ENCODE measurements around the gene PALM. TPM values are rescaled to one million over a fixed set of nuclear protein-coding genes. Genes with fewer than 3 reads are reported as not detected.
"Not testable (repeated sequence)": the region's sequence is repeated elsewhere in the genome, so short reads cannot be mapped to it uniquely, and the experiment has no call there.

Gene PALM
- total RNA-seq, 1 donor from 2014 or later = not detected

DNA sequence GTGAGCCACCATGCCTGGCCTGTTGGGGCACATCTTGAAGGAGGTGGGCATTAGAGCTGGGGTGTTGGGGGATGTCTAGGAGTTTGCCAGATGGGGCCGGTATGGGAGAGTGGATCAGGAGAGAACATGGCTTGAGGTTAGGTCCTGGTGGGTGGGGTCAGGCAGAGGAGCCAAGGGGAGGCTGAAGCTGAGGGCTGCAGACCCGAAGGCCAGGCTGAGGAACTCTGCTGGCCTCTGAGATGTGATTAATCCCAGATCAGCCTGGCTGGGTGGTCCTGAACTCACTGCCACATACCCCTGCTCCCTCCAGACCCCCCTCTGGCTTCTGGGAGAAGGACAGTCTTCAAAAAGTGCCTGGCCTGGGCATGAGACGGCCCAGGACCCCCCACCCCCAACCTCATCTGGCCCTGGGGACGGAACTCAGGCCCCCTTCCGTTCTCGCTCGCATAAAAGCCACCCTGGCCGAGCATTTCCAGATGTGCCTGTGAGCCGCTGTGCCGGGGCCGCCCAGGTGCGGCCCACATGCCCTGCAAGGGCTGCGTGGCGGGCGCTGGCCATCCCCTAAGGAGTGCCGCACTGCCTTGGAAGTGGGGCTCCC is 29.8 kb upstream of the PALM start:
- intact Hi-C loops (cut with micrococcal nuclease) = no loop called here

DNA sequence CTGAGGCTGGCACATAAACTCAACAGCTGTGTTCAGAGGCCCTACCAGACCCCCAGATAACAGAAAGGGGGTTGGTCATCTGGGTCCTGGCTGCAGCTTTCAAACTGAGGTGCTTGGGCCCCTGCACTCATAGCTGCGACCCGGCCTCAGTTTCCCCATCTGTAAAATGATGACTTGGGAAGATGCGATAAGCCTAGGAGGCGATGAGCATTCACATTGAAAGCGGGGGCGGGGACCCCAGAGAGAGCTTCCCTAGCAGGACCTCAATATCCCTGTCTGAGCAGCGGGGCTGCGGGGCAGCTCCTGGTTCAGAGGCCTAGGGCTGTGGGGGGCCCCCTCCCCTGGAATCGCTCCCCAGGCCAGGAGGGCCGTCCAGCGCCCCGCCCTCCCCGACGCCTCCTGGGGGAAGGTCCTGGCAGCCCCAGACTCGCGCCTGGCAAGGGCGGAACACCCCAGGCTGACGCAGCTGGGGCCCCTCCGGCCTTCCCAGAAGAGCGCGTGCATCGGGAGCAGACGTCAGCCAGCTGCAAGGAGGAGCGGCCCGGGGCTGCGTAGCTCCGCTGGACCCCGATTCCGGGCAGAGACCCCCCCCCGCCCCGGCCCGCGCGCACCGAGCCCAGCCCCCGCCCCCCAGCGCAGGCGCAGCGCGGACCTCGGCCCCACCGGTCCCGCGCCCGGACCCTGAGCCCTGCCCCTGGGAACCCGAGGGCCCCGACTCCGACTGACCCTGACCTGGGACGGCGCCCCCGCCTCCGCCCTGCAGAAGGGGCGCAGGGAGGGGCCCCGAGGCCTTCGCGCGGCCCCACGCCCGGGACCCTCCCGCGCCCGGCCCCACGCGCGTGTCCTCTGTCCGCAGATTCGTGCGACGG is 29.1 kb upstream of the PALM start:
- intact Hi-C loops (cut with micrococcal nuclease) = loop anchor here (1.0 to 2.0 kb wide), 16 partner anchors 16 to 973 kb away; partner anchors contain the start of genes BSG, DAZAP1, FGF22 and HCN2

DNA sequence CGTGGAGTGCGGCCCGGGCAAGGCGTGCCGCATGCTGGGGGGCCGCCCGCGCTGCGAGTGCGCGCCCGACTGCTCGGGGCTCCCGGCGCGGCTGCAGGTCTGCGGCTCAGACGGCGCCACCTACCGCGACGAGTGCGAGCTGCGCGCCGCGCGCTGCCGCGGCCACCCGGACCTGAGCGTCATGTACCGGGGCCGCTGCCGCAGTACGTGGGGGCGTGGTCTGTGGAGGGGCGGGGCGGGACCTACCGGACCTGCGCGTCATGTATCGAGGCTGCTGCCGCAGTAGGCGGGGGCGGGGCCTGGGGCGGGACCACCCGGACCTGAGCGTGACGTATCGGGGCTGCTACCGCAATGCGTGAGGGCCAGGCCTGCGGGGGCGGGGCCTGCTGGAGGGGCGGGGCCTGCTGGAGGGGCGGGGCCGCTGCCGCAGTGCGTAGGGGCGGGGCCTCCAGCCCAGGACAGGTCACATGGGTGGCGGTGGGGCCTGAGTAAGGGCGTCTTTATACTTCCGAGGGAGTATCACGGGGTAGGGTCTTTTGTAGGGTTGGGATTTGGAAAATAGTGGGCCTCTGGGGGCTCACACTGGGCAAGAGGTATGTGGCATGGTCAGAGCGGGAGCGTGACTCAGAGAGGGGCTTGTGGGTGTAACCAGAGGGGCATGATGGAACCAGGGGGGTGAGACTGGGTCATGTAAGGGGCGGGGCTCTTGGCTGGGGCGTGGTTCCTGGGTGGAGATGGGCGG is 28.3 kb upstream of the PALM start:
- intact Hi-C loops (cut with micrococcal nuclease) = loop anchor here (1.0 to 2.0 kb wide), 16 partner anchors 17 to 972 kb away; partner anchors contain the start of genes BSG, DAZAP1, FGF22 and HCN2

DNA sequence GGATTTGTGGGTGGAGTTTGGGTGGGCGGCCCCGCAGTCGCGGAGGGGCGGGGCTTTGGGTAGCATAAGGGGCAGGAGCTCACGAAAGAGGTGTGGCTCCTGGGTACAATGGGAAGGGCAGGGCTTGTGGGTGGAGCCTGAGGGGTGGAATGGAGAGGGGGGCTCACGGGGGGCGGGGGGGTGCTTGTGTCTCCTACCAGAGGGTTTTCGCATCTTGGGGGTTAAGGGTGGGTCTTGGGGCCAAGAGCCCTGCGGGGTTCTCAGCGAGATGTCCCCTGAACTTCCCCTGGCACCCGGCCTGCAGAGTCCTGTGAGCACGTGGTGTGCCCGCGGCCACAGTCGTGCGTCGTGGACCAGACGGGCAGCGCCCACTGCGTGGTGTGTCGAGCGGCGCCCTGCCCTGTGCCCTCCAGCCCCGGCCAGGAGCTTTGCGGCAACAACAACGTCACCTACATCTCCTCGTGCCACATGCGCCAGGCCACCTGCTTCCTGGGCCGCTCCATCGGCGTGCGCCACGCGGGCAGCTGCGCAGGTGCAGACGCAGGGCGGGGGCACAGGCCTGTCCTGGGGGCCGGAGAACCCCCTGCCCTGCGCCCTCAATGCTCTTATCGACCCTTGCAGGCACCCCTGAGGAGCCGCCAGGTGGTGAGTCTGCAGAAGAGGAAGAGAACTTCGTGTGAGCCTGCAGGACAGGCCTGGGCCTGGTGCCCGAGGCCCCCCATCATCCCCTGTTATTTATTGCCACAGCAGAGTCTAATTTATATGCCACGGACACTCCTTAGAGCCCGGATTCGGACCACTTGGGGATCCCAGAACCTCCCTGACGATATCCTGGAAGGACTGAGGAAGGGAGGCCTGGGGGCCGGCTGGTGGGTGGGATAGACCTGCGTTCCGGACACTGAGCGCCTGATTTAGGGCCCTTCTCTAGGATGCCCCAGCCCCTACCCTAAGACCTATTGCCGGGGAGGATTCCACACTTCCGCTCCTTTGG is 27.4 kb upstream of the PALM start:
- intact Hi-C loops (cut with micrococcal nuclease) = loop anchor here (2.0 kb wide), 2 partner anchors 567 to 971 kb away; partner anchors contain the start of genes MIDN and TCF3

DNA sequence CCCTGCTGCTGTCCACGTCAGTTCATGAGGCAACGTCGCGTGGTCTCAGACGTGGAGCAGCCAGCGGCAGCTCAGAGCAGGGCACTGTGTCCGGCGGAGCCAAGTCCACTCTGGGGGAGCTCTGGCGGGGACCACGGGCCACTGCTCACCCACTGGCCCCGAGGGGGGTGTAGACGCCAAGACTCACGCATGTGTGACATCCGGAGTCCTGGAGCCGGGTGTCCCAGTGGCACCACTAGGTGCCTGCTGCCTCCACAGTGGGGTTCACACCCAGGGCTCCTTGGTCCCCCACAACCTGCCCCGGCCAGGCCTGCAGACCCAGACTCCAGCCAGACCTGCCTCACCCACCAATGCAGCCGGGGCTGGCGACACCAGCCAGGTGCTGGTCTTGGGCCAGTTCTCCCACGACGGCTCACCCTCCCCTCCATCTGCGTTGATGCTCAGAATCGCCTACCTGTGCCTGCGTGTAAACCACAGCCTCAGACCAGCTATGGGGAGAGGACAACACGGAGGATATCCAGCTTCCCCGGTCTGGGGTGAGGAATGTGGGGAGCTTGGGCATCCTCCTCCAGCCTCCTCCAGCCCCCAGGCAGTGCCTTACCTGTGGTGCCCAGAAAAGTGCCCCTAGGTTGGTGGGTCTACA is 25.9 kb upstream of the PALM start:
- intact Hi-C loops (cut with micrococcal nuclease) = no loop called here

DNA sequence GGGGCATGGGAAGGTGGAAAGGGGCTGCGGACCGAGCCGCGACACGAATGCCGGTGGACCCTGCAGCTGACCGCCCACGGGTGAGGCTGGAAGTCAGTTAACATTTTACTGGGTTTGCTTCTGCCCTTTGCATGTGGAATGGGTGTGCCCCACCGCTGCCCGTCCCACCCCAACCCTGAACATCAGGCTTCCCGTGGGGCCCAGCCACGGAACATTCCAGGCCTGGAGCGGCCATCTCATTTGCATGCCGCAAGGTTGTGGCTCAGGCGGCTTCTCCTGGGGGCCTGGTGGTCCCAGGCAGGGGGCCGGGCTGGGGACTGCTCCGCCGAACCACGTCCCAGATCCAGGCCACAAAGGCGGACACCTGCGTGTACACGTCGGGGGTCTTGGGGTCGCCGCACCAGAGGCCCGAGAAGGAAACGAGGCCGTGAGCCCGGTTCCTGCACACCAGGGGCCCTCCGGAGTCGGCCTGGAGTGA is 23.2 kb upstream of the PALM start:
- intact Hi-C loops (cut with micrococcal nuclease) = no loop called here

DNA sequence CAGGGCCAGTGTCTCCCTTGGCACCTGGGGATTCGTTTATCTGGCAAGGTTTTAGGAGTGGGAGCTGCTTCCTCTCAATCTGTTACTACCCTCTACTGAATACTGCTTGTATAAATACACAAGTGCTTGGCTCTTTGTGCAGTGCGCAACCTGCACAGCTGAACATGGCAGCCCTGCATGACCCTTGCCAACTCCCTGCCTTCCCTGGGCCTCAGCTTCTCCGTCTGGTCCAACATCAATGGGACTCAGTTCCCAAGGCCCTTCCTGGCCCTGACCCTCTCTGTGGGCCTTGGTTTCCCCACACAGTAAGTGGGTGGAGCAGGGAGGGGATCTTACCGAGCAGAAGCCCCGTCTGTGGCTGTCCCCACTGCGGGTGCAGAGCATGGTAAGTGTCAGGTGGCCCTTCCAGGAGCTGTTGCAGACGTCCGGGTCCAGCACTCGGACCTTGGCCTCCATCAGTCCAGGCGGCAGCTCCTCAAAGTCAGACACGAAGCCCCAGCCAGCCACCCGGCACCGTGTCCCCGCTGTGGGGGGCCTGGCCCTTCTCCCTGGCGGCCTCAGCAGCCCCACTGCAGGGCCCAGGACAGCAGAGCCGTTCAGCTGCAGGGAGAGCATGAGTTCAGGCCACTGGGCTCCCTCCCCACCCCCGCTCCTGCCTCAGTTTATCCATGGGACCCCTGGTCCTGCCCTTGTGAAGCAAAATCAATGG is 22.0 kb upstream of the PALM start:
- intact Hi-C loops (cut with micrococcal nuclease) = no loop called here

DNA sequence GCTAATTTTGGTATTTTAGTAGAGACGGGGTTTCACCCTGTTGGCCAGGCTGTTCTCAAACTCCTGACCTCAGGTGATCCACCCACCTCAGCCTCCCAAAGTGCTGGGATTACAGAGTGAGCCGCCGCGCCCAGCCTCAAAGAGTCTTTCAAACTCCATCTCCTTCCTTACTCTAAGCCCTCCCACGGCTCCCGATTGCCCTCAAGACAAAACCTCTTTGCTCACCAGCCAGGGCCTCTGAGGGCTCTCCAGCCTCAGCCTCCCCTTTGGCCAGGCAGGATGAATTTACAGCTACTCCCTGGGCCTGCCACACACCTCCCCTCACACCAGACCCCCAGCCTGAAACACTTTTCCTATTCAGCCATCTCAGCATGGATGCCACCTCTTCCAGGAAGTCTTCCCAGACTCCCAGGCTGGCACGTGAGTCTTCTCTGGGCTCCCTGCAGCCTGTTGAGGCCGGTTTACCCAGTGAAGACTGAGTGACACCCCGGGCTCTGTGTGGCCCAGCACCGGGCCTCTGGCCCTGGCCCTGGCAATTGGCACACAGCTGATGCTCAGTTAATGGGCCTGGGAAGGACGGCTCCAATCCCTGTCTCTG is 21.1 kb upstream of the PALM start:
- intact Hi-C loops (cut with micrococcal nuclease) = no loop called here

DNA sequence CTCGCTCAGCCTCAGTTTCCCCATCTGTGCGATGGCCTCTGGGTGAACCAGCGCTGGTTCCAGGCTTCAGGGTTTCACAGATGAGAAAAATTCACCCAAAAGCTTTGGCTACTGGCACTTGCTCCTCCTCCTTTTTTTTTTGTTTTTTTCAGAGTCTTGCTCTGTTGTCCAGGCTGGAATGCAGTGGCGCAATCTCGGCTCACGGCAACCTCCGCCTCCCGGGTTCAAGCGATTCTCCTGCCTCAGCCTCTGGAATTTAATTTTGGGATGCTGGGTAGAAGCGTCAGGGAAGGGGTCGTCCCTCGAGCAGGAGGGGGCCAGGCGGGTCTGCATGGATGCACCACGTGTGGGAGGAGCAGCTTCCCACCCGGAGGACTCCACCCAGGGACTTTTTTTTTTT is 20.5 kb upstream of the PALM start:
- intact Hi-C loops (cut with micrococcal nuclease) = no loop called here

DNA sequence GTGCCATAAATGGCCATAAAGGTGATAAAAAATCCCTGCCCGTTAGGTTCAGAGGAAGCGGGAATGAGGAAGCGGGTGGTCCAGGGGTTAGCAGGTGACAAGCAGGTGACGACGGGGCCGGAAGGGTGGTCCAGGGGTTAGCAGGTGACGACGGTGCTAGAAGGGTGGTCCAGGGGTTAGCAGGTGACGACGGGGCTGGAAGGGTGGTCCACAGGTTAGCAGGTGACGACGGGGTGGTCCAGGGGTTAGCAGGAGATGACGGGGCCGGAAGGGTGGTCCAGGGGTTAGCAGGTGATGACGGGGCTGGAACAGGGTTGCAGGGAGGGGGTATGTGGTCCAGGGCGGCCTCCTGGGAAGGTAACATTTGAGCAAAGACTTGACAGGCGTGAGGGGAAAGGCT is 19.7 kb upstream of the PALM start:
- intact Hi-C loops (cut with micrococcal nuclease) = no loop called here

DNA sequence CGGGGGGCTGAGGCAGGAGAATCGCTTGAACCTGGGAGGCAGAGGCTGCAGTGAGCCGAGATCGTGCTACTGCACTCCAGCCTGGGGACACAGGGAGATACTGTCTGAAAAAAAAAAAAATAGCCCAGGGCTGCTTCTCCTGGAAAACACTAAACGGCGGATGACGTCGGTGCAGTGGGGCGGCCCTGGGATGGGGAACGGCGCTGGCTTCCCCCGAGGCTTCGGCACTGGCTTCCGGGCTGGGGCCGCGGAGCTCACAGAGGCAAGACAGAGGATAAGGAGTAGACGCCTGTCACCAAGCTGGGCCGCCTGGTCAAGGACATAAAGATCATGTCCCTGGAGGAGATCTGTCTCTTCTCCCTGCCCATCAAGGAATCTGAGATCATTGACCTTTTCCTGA is 18.5 kb upstream of the PALM start:
- intact Hi-C loops (cut with micrococcal nuclease) = no loop called here

DNA sequence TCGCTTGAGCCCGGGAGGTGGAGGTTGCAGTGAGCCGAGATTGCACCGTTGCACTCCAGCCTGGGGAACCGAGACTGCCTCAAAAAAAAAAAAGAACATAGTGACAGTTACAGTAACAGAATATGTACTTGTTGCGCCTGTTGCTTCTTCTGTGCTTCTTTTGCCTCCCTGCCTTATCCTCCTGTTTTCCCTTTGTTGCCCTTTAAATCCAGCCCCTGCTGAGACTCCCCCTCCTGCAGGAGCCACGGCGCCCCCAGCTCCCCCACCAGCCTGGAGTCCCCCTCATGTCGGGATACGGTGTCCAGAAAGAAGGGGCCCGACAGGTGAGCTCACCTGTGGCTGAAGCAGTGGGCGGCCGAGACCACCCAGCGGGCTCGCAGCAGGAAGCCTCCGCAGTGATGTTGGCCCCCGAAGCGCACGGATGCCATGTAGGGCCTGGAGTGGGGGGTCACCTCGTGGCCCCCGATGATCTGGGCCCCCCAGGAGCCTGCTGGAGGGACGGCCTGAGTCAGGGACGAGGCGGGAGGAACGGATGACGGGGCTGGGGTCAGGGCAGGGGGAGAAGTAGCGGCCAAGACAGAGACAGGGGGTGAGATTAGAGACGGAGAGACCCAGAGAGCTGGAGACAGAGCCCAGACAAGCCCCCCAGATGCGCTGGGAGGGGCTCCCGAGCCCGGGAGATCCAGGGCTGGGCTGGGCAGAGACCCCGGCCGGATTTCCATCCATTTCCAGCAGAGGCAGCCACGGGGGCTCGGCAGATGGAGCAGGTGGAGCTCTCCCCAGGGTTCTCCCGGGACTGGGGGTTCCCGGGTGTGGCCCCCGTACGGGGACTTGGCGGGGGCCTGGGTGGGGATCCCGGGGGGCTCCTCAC is 14.0 kb upstream of the PALM start:
- intact Hi-C loops (cut with micrococcal nuclease) = no loop called here

DNA sequence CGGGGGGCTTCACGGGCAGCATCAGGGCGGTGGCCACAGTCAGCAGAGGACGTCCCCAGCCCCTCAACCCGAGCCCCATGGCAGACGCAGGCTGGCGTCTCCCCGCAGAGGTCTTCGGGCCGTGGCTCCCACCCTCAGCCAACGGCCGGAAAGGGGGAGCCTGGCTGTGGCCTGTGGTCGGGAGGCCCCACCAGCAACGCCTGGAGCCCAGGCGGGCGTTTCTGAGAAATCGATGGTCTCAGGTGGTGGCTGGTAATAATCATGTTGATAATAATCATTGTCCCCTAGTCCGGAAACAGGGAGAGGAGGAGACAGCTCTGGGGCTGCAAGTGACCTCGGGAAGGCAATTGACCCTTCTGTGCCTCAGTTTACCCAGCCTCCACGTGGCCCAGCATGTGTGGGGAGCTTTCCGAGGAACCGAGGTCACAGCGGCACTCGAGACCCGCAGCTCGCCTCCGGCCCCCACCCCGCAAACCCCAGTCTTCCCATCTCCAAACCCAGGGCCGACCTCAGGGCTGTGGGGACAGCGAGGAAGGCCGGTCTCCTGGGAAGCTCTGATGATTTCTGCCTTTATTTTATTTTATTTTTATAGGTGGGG is 13.3 kb upstream of the PALM start, which contains the start of gene PRSS57:
PRSS57 (minus strand) TSS at position 101 of the 598 bp plus-strand sequence; CDS start at position 79, 22 bp downstream.
- intact Hi-C loops (cut with micrococcal nuclease) = no loop called here

DNA sequence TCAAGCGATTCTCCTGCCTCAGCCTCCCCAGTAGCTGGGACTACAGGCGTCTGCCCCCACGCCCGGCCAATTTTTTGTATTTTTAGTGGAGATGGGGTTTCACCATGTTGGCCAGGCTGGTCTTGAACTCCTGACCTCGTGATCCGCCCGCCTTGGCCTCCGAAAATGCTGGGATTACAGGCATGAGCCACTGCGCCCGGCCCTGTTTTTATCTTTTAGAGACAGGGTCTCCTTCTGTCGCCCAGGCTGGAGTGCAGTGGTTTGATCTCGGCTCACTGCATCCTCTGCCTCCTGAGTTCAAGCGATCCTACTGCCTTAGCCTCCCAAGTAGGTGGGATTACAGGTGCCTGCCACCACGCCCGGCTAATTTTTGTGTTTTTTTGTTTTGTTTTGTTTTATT is 10.2 kb upstream of the PALM start:
- intact Hi-C loops (cut with micrococcal nuclease) = not testable (repeated sequence)

DNA sequence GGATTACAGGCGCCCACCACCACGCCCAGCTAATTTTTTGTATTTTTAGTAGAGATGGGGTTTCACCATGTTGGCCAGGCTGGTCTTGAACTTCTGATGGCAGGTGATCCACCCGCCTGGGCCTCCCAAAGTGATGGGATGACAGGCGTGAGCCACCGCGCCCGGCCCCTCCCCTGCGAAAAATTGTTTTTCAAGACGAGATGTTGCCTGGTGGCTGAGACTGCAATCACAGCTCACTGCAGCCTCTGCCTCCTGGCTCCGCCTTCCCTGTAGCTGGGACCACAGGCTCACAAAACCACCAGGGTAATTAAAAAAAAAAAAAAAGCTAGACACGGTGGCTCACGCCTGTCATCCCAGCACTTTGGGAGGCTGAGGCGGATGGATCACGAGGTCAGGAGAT is 8.8 kb upstream of the PALM start:
- intact Hi-C loops (cut with micrococcal nuclease) = not testable (repeated sequence)

DNA sequence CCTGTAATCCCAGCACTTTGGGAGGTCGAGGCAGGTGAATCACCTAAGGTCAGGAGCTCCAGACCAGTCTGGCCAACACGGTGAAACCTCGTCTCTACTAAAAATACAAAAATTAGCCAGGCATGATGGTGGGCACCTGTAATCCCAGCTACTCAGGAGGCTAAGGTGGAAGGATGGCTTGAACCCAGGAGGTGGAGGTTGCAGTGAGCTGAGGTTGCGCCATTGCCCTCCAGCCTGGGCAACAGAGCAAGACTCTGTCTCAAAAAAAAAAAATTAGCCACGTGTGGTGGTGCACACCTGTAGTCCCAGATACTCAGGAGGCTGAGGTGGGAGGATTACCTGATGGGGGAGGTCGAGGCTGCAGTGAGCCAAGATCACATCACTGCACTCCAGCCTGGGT is 5.9 kb upstream of the PALM start:
- intact Hi-C loops (cut with micrococcal nuclease) = loop anchor here (1.0 kb wide), 4 partner anchors 23 to 170 kb away; partner anchors contain the start of gene RNF126

DNA sequence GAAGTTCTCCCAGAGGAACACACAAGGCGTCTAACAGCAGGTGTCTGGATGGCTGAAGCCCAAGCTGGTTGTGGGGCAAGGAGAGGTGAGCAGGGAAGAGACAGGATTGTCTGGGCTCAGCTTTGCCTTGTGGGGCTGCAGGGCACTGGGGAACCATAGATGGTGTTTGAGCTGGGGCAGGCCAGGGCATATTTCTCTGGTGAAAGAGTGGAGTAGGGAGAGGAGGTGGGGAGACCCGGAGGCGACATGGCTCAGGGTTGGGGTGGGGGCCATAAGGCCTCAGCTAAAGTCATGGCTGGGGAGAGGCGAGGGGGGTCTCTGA is 5.4 kb upstream of the PALM start:
- intact Hi-C loops (cut with micrococcal nuclease) = loop anchor here (1.0 kb wide), 4 partner anchors 23 to 170 kb away; partner anchors contain the start of gene RNF126
